ENCODE measurements around the gene LRRC7. TPM values are rescaled to one million over a fixed set of nuclear protein-coding genes. Genes with fewer than 3 reads are reported as not detected.

LRRC7 gene
- total and polyA plus RNA-seq, 2 of the 8 experiments (the other 6 are each of a cell fraction or from before 2014, with no cell fraction given) = 0.03 to 0.17 TPM

DNA sequence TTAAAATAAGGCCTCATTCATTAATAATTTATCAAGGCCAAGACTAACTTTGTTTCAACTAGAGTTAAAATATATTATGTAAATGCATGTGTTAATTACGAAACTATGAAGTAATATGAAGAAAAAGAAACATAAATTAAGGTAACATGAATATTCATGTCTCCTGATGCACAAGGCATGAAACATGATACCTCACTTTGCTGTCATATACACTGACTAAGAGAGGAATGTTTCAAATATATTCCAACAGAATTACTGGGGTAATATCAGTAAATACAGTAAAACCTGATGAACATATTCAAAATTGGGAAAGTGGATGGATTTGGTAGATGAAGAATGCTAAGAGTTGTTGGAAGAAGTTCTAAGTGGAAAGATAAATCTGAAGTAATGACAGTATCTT lies 274.6 kb downstream of the LRRC7 start:
- no peak for DNase-seq (ENCODE audit: low read depth in 1 of 2, low spot score in 2 of 2)
- Histone ChIP-seq H2BK15ac (ENCODE audit: low read length) (no peak overlapping the region), H3K27ac (ENCODE audit: low read depth, low read length) (no peak overlapping the region), H4K8ac (ENCODE audit: extremely low read depth, insufficient read depth, low read length) (no peak overlapping the region), H3K4me3 (ENCODE audit: extremely low read depth in 1 of 4, insufficient read depth in 2 of 4, low read depth in 3 of 4, low read length in 4 of 4) (no peak overlapping the region), H3K23ac (ENCODE audit: insufficient read length) (no peak overlapping the region), H4K91ac (replicated peaks; ENCODE audit: insufficient read length, low read length) (no peak overlapping the region), H3K79me2 (ENCODE audit: control insufficient read depth in 1 of 2, insufficient read depth in 2 of 2, low read length in 2 of 2) (no peaks in the 10 kb centered on the region), H4K20me1 (replicated peaks in 1 of 2; ENCODE audit: control insufficient read depth in 1 of 2, insufficient read depth in 2 of 2, low read length in 2 of 2) (no peaks in the 10 kb centered on the region), H3K36me3 (ENCODE audit: control insufficient read depth in 2 of 4, insufficient read depth in 4 of 4, low read length in 3 of 4) (no peaks in the 10 kb centered on the region), H3K18ac (ENCODE audit: extremely low read depth, low read length) (no peak overlapping the region), H2BK5ac (ENCODE audit: low read depth, low read length) (no peak overlapping the region), H3K14ac (ENCODE audit: insufficient read length) (no peak overlapping the region), H2AK5ac (ENCODE audit: low read depth, low read length) (no peak overlapping the region), H3K4me2 (ENCODE audit: insufficient read depth in 1 of 2, low read depth in 2 of 2, low read length in 2 of 2) (no peak overlapping the region), H3K9me3 (ENCODE audit: insufficient read depth in 2 of 2, low read depth in 1 of 2, low read length in 1 of 2) (no peaks in the 10 kb centered on the region), H3K9ac (replicated peaks in 1 of 4; ENCODE audit: extremely low read depth in 1 of 4, low read depth in 3 of 4, low read length in 3 of 4) (no peak overlapping the region), H2BK120ac (replicated peaks; ENCODE audit: low read depth, low read length) (no peak overlapping the region), H3K4ac (replicated peaks; ENCODE audit: insufficient read length, low read depth, low read length) (no peak overlapping the region), H3K56ac (replicated peaks; ENCODE audit: insufficient read length, low read depth, low read length) (no peak overlapping the region), H2BK20ac (ENCODE audit: low read length) (no peak overlapping the region), H3K27me3 (replicated peaks in 1 of 4; ENCODE audit: control insufficient read depth in 3 of 4, extremely low read depth in 1 of 4, insufficient read depth in 3 of 4, low read length in 3 of 4) (no peaks in the 10 kb centered on the region), H4K5ac (ENCODE audit: insufficient read length, low read depth, low read length) (no peak overlapping the region), H3K4me1 (replicated peaks in 1 of 4; ENCODE audit: control insufficient read depth in 3 of 4, insufficient read depth in 4 of 4, low read length in 3 of 4) (no peaks in the 10 kb centered on the region; a peak in 1 of 7 replicates), H2BK12ac (ENCODE audit: low read depth, low read length) (no peak overlapping the region), H3K79me1 (ENCODE audit: low read depth, low read length) (no peaks in the 10 kb centered on the region), H3K23me2 (ENCODE audit: low read depth, low read length) (no peaks in the 10 kb centered on the region), H2AFZ (ENCODE audit: low read length) (no peak overlapping the region)
- FAIRE-seq = no peak
- ChIA-PET CTCF (ENCODE audit: partially characterized antibody) (no interaction called here), POLR2A (ENCODE audit: partially characterized antibody) (no interaction called here)
- 68% methylated on average over 1 of the region's 1 CpG; no CpG with 5 or more reads in 1 of the 2 experiments for WGBS, 2 experiments (ENCODE audit: extremely low coverage in 1 of 2, insufficient coverage in 1 of 2, insufficient read length in 1 of 2, insufficient replicate concordance in 2 of 2, low coverage in 1 of 2, low lambda C conversion rate in 2 of 2, missing lambda C conversion rate in 1 of 2)
- no peak for TF ChIP-seq SRF (IDR thresholded peaks at IDR 0.05; ENCODE audit: low read depth, low read length)
- no peak for TF ChIP-seq SIRT6 (IDR thresholded peaks at IDR 0.05; ENCODE audit: low read length)
- TF ChIP-seq SIN3A (conservative IDR thresholded peaks at IDR 0.05 in 1 of 2, IDR thresholded peaks at IDR 0.05 in 1 of 2; ENCODE audit: low read depth in 1 of 2, low read length in 2 of 2) = no peak
- no peak for TF ChIP-seq TBP (IDR thresholded peaks at IDR 0.05; ENCODE audit: low read depth, low read length)
- no peak for TF ChIP-seq POLR2A (IDR thresholded peaks at IDR 0.05; ENCODE audit: control extremely low read depth in 1 of 2, low read depth in 2 of 2, low read length in 2 of 2)
- TF ChIP-seq, protein P1, sequence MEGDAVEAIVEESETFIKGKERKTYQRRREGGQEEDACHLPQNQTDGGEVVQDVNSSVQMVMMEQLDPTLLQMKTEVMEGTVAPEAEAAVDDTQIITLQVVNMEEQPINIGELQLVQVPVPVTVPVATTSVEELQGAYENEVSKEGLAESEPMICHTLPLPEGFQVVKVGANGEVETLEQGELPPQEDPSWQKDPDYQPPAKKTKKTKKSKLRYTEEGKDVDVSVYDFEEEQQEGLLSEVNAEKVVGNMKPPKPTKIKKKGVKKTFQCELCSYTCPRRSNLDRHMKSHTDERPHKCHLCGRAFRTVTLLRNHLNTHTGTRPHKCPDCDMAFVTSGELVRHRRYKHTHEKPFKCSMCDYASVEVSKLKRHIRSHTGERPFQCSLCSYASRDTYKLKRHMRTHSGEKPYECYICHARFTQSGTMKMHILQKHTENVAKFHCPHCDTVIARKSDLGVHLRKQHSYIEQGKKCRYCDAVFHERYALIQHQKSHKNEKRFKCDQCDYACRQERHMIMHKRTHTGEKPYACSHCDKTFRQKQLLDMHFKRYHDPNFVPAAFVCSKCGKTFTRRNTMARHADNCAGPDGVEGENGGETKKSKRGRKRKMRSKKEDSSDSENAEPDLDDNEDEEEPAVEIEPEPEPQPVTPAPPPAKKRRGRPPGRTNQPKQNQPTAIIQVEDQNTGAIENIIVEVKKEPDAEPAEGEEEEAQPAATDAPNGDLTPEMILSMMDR (IDR thresholded peaks at IDR 0.05; ENCODE audit: control extremely low read depth in 1 of 3, insufficient read depth in 1 of 3, low read depth in 1 of 3, low read length in 3 of 3) = no peak
- TF ChIP-seq, protein P2, sequence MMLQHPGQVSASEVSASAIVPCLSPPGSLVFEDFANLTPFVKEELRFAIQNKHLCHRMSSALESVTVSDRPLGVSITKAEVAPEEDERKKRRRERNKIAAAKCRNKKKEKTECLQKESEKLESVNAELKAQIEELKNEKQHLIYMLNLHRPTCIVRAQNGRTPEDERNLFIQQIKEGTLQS (IDR thresholded peaks at IDR 0.05; ENCODE audit: insufficient read depth, low read depth, low read length) = no peak
- TF ChIP-seq ASH2L (IDR thresholded peaks at IDR 0.05; ENCODE audit: low read length) = no peak
- no peak for TF ChIP-seq FOSL1 (IDR thresholded peaks at IDR 0.05; ENCODE audit: insufficient read depth, low read depth, low read length)
- TF ChIP-seq GABPA (IDR thresholded peaks at IDR 0.05; ENCODE audit: borderline replicate concordance, insufficient read depth, low read length) = no peak
- TF ChIP-seq CEBPB (IDR thresholded peaks at IDR 0.05; ENCODE audit: low read depth, low read length) = no peak
- TF ChIP-seq SIX5 (IDR thresholded peaks at IDR 0.05; ENCODE audit: low read depth, low read length) = no peak
- TF ChIP-seq TCF12 (IDR thresholded peaks at IDR 0.05; ENCODE audit: low read depth, low read length) = no peak
